BJ (cell line): ENCODE results near the gene GFOD1. TPM values are rescaled to one million over a fixed set of nuclear protein-coding genes. Genes with fewer than 3 reads are reported as not detected.
"Not testable (repeated sequence)": the region's sequence is repeated elsewhere in the genome, so short reads cannot be mapped to it uniquely, and the experiment has no call there.

Experiments
- CTCF ChIA-PET: fragments of 350-600 bp; formaldehyde crosslinking; extraction: SDS; loops from one replicate; lab custom pipeline; 2021; ENCODE audit warnings: antibody characterized with exemption, inconsistent platforms; lab: Yijun Ruan, JAX
- POLR2A ChIA-PET: fragments of 300-600 bp; sonication (Branson Sonifier 250); formaldehyde crosslinking; extraction: SDS; loops from one replicate; lab custom pipeline; 2021; ENCODE audit warnings: antibody characterized with exemption; lab: Charles Lee
- DNase-seq: peaks from one replicate; pipeline ENCODE4 v3.0.0-alpha.2; 2011; ENCODE audit warnings: low read depth
- H3K27me3 ChIP-seq: 2 replicates; pipeline ENCODE4 v1.6.0; 2011; ENCODE audit warnings: low read length; ENCODE audit not compliant: control insufficient read depth, insufficient read depth
- H3K36me3 ChIP-seq: 2 replicates; pipeline ENCODE4 v1.5.1; 2011; ENCODE audit warnings: low read length; ENCODE audit not compliant: control insufficient read depth, insufficient read depth
- H3K4me3 ChIP-seq: 2 replicates; pipeline ENCODE4 v1.5.1; 2011; ENCODE audit warnings: low read depth, mild to moderate bottlenecking, control low read depth, low read length
- polyA plus RNA-seq: library from polyadenylated mRNA; depleted of rRNA; stranded (reverse); fragments of >200 nt; gene quantifications from 2 replicates; pipeline ENCODE4 v1.2.3, GENCODE V29; 2011
- TF ChIP-seq, protein P1 (sequence below): IDR thresholded peaks from 2 replicates; pipeline ENCODE4 v1.5.1; 2011; ENCODE audit warnings: low read depth, mild to moderate bottlenecking, control low read depth, inconsistent platforms, low read length, moderate library complexity; ENCODE audit not compliant: insufficient read depth

Gene GFOD1
- polyA plus RNA-seq, 1 experiment = 0.76 TPM

DNA sequence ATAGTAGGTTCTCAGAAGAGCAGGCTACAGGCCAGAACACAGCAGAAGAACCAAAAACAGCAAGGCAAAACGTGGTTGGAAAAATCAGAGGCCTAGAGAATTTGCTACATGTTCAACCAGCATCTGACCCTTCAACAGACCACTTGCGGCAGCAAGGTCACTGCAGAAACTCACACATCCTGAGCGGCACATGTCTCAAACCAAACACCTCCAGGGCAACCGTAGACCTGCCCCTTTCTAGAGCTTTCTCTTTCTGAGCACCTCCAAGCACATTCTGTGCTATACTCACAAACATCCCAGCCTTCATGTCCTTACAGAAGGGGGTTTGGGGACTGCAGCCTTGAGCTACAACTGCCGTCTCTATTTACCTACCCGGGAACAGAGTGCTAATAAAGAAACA is 52.6 kb downstream of the GFOD1 start:
- no peaks in the 10 kb centered on the region for H3K27me3 ChIP-seq
- DNase-seq = no peak
- TF ChIP-seq, protein P1, sequence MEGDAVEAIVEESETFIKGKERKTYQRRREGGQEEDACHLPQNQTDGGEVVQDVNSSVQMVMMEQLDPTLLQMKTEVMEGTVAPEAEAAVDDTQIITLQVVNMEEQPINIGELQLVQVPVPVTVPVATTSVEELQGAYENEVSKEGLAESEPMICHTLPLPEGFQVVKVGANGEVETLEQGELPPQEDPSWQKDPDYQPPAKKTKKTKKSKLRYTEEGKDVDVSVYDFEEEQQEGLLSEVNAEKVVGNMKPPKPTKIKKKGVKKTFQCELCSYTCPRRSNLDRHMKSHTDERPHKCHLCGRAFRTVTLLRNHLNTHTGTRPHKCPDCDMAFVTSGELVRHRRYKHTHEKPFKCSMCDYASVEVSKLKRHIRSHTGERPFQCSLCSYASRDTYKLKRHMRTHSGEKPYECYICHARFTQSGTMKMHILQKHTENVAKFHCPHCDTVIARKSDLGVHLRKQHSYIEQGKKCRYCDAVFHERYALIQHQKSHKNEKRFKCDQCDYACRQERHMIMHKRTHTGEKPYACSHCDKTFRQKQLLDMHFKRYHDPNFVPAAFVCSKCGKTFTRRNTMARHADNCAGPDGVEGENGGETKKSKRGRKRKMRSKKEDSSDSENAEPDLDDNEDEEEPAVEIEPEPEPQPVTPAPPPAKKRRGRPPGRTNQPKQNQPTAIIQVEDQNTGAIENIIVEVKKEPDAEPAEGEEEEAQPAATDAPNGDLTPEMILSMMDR = no peak
- H3K4me3 ChIP-seq = no peak overlapping the region
- ChIA-PET POLR2A (no interaction called here), CTCF (no interaction called here)
- no peaks in the 10 kb centered on the region for H3K36me3 ChIP-seq

DNA sequence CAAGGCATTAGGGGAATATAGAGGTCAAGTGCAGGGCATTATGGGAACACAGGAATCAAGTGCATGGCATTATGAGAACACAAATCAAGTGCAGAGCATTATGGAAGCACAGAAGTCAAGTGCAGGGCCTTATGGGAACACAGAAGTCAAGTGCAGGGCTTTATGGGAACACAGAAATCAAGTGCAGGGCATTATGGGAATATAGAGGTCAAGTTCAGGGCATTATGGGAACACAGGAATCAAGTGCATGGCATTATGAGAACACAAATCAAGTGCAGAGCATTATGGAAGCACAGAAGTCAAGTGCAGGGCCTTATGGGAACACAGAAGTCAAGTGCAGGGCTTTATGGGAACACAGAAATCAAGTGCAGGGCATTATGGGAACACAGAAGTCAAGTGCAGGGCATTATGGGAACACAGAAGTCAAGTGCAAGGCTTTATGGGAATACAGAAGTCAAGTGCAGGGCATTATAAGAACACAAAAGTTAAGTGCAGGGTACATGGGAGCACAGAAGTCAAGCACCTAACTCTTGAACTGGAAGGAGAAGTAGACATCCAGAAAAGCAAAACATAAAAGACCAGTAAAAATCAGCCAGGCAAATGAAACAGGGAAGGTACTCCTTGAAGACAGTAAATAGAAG is 53.1 kb downstream of the GFOD1 start:
- H3K4me3 ChIP-seq, DNase-seq, H3K27me3 ChIP-seq, CTCF ChIA-PET, POLR2A ChIA-PET, H3K36me3 ChIP-seq: not testable (repeated sequence)

DNA sequence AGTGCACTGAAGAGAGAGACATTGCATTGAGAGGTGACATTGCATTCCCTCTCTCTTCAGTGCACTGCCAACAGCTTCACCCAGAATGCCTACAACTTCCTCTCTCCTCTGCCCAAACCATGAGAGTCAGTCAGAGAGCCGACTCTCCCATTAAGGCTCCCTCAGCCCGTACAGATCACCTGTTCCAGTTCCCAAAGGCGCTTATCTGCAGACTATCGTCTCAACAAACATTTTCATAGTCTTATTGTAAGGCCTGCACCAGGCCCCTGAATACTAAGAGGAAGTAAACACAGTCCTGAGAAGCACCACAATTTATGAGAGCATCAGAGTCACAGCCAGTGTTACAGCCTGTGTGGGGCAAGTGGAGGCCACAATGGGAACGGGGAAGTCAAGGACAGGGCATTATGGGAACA is 53.7 kb downstream of the GFOD1 start:
- no peak for DNase-seq
- POLR2A ChIA-PET = no interaction called here
- Histone ChIP-seq H3K4me3 (no peak overlapping the region), H3K27me3 (no peaks in the 10 kb centered on the region), H3K36me3 (no peaks in the 10 kb centered on the region)
- CTCF ChIA-PET = no interaction called here
- TF ChIP-seq, protein P1 = no peak

DNA sequence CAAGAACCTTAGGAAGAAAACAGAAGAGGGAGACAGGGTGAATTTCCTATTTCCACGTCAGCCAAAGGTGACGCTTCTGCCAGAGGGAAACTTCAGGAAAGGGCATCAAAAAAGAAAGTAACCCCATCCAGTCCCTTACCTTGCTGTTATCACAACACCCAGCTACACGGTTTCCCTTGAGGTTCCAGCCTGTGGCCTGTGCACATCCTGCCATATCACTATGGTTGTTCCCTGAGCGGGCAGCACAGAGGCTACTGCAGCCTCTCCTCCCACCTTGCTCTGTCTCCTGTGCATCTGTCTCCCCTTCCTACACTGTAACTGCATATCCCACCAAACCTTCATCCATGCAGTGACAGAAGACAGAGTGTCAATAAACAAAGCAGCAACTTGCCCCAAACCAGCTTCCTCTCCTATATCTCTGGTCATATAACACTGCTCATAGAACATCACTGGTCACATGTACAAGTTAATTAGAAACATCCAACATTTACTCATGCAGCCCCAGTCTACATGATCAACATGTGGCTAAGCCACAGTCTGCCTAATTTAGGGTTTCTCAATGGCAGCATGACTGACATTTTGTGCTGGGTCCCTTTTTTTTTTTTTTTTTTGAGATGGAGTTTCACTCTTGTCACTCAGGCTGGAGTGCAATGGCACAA is 54.7 kb downstream of the GFOD1 start:
- no peak for DNase-seq
- ChIA-PET CTCF (interaction anchor here (0.8 kb wide), 1 partner anchor 10 kb away, joined by 3 read pairs; no protein-coding TSS in a partner anchor), POLR2A (no interaction called here)
- Histone ChIP-seq H3K4me3 (no peak overlapping the region), H3K36me3 (no peaks in the 10 kb centered on the region), H3K27me3 (no peaks in the 10 kb centered on the region)
- TF ChIP-seq, protein P1 = no peak

DNA sequence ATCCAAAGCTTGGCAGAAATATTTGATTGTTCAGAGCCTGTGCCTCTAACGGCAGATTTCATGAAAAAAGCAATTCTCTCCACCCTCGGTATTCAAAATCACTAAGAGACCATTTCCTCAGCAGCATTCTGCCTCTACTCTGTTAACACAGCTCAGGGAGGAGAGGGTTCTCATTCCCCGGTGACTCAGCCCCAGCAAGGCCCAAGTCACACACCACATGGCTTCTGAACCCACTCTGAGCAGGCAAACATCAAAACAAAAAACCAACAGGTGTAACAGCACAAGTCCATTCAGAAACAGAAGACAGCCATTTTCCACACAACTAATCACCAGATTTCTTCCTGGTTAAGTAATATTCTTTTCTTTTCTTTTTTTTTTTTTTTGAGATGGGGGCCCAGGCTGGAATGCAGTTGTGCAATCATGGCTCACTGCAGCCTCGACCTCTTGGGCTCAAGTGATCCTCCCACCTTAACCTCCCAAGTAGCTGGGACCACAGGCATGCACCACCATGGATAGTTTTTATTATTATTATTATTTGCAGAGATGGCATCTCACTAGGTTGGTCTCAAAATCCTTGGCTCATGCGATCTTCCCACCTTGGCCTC is 55.4 kb downstream of the GFOD1 start:
- DNase-seq = no peak
- ChIA-PET POLR2A (no interaction called here), CTCF (interaction anchor here (1.2 kb wide), 1 partner anchor 11 kb away, joined by 3 read pairs; no protein-coding TSS in a partner anchor)
- Histone ChIP-seq H3K4me3 (no peak overlapping the region), H3K36me3 (no peaks in the 10 kb centered on the region), H3K27me3 (no peaks in the 10 kb centered on the region)
- TF ChIP-seq, protein P1 = no peak
